H1 (cell line): ENCODE measurements around the gene CACNA1A. TPM values are rescaled to one million over a fixed set of nuclear protein-coding genes. Genes with fewer than 3 reads are reported as not detected.

Experiments used
- BACH1 ChIP-seq: IDR thresholded peaks from 2 replicates; pipeline ENCODE4 v1.6.1; 2012; ENCODE audit warnings: low read length, improper control_type of control experiment
- CBX5 ChIP-seq: fragments of 300-800, 300-1000 bp; sonication (generic); IDR thresholded peaks from 2 replicates; pipeline ENCODE4 v1.7.1; 2016; ENCODE audit warnings: antibody characterized with exemption, low read length, low read depth
- CHD2 ChIP-seq: IDR thresholded peaks from 2 replicates; pipeline ENCODE4 v1.6.1; 2012; ENCODE audit warnings: low read length, improper control_type of control experiment
- CTBP2 ChIP-seq: IDR thresholded peaks from 2 replicates; pipeline ENCODE4 v1.7.0; 2011; ENCODE audit warnings: borderline replicate concordance, mild to moderate bottlenecking, moderate library complexity, mixed read lengths, low read length; ENCODE audit not compliant: insufficient read depth, insufficient read length
- EGR1 ChIP-seq: IDR thresholded peaks from 2 replicates; pipeline ENCODE4 v1.6.1; 2011; ENCODE audit warnings: low read depth, low read length, borderline replicate concordance
- EZH2 ChIP-seq: fragments of 200-600 bp; sonication (generic); IDR thresholded peaks from 2 replicates; pipeline ENCODE4 v1.7.1; 2012; ENCODE audit warnings: low read depth, mild to moderate bottlenecking, moderate library complexity, low read length, inconsistent platforms; ENCODE audit not compliant: severe bottlenecking
- FOSL1 ChIP-seq: IDR thresholded peaks from 2 replicates; pipeline ENCODE4 v1.6.1; 2011; ENCODE audit warnings: mild to moderate bottlenecking, low read depth, low read length, moderate library complexity; ENCODE audit not compliant: insufficient read depth
- GTF2F1 ChIP-seq: IDR thresholded peaks from 2 replicates; pipeline ENCODE4 v1.6.1; 2012; ENCODE audit warnings: low read depth, low read length, improper control_type of control experiment, borderline replicate concordance
- HDAC6 ChIP-seq: IDR thresholded peaks from one replicate; pipeline ENCODE4 v1.7.1; 2012; ENCODE audit warnings: low read depth, mild to moderate bottlenecking, inconsistent platforms, low read length, moderate library complexity
- JUN ChIP-seq: IDR thresholded peaks from 2 replicates; pipeline ENCODE4 v1.6.1; 2011; ENCODE audit warnings: low read depth, mild to moderate bottlenecking, improper control_type of control experiment, low read length
- KDM5A ChIP-seq: fragments of 200-600 bp; IDR thresholded peaks from 2 replicates; pipeline ENCODE4 v1.7.1; 2012; ENCODE audit warnings: mild to moderate bottlenecking, low read length, inconsistent platforms, mixed read lengths
- MAFK ChIP-seq: IDR thresholded peaks from 2 replicates; pipeline ENCODE4 v1.6.1; 2012; ENCODE audit warnings: low read depth, mild to moderate bottlenecking, improper control_type of control experiment, low read length
- NANOG ChIP-seq: IDR thresholded peaks from 2 replicates; pipeline ENCODE4 v1.6.1; 2011; ENCODE audit warnings: low read length, low read depth, mild to moderate bottlenecking, inconsistent platforms; ENCODE audit not compliant: insufficient read depth, poor library complexity, severe bottlenecking
- PHF8 ChIP-seq: fragments of 200-600 bp; sonication (generic); conservative IDR thresholded peaks from 2 replicates; pipeline ENCODE4 v1.7.1; 2012; ENCODE audit warnings: low read depth, mild to moderate bottlenecking, inconsistent platforms, low read length, moderate library complexity
- POLR2AphosphoS5 ChIP-seq: IDR thresholded peaks from 2 replicates; pipeline ENCODE4 v1.6.1; 2011; ENCODE audit warnings: low read depth, low read length
- POU5F1 ChIP-seq: IDR thresholded peaks from 2 replicates; pipeline ENCODE4 v1.6.1; 2011; ENCODE audit warnings: low read depth, mild to moderate bottlenecking, low read length, moderate library complexity
- RAD21 ChIP-seq, 2 experiments: IDR thresholded peaks in 1 of 2; conservative IDR thresholded peaks in 1 of 2; 2 replicates each; pipeline ENCODE4 v1.6.1; 2011; ENCODE audit warnings: low read depth in 2 of 2, low read length in 2 of 2, improper control_type of control experiment in 1 of 2, inconsistent platforms in 1 of 2, mild to moderate bottlenecking in 1 of 2, moderate library complexity in 1 of 2
- RBBP5 ChIP-seq: IDR thresholded peaks from 2 replicates; pipeline ENCODE4 v1.7.1; 2012; ENCODE audit warnings: low read depth, mild to moderate bottlenecking, inconsistent platforms, low read length, moderate library complexity, borderline replicate concordance
- RNF2 ChIP-seq: fragments of 200-900, 300-1000 bp; sonication (generic); IDR thresholded peaks from 2 replicates; pipeline ENCODE4 v1.7.1; 2016; ENCODE audit warnings: borderline replicate concordance, low read depth, mild to moderate bottlenecking, antibody characterized with exemption, low read length; ENCODE audit not compliant: poor library complexity, severe bottlenecking; ENCODE audit errors: missing control alignments
- SAP30 ChIP-seq: fragments of 300-600 bp; sonication (generic); IDR thresholded peaks from 2 replicates; pipeline ENCODE4 v1.7.1; 2012; ENCODE audit warnings: low read length, moderate library complexity, mild to moderate bottlenecking, inconsistent platforms; ENCODE audit not compliant: insufficient read depth, insufficient replicate concordance
- SP1 ChIP-seq: IDR thresholded peaks from 2 replicates; pipeline ENCODE4 v1.6.1; 2011; ENCODE audit warnings: low read depth, low read length
- TAF7 ChIP-seq: optimal IDR thresholded peaks from 2 replicates; pipeline ENCODE3; 2011; ENCODE audit warnings: low read depth, mild to moderate bottlenecking, inconsistent platforms, low read length, moderate library complexity, borderline replicate concordance
- TCF12 ChIP-seq: IDR thresholded peaks from 2 replicates; pipeline ENCODE4 v1.6.1; 2011; ENCODE audit warnings: low read depth, mild to moderate bottlenecking, low read length
- TEAD4 ChIP-seq: IDR thresholded peaks from 2 replicates; pipeline ENCODE4 v1.6.1; 2012; ENCODE audit warnings: low read depth, low read length, inconsistent platforms, mixed read lengths
- ZNF274 ChIP-seq: IDR thresholded peaks from 2 replicates; pipeline ENCODE4 v1.7.0; 2012; ENCODE audit warnings: low read length, borderline replicate concordance; ENCODE audit errors: extremely low read depth
- polyA plus RNA-seq, 7 experiments: library from polyadenylated mRNA; depleted of rRNA in 3 of 7; stranded (reverse) in 5 of 7; unstranded in 2 of 7; fragments of >200 nt in 5 of 7; fragments of 200-250 nt in 2 of 7; gene quantifications; 1 replicate in 5 of 7; 2 replicates in 1 of 7; 4 replicates in 1 of 7; pipeline versions ENCODE4 v1.2.1 to v1.2.3, GENCODE V29; 2011 to 2013; ENCODE audit warnings: missing spikeins in 2 of 7, mixed read lengths in 2 of 7
- total RNA-seq: library from RNA; stranded (reverse); fragmentation: NEBNext Ultra II Directional; extraction: Animal tissue kit (Norgen Biotek cat#: 25700); gene quantifications from 2 replicates; pipeline ENCODE4 v1.2.1, GENCODE V29; 2021
- TF ChIP-seq, protein P1 (sequence below): IDR thresholded peaks from 2 replicates; pipeline ENCODE4 v1.6.1; 2012; ENCODE audit warnings: inconsistent platforms

Gene CACNA1A
- total and polyA plus RNA-seq, 2 of the 8 experiments (the other 6 are each of a cell fraction or from before 2014, with no cell fraction given), result 10.7 to 25.3 TPM

GRCh38 chr19:13234518-13234917, 271.8 kb downstream of the CACNA1A start (continued):
- TF ChIP-seq POU5F1, result no peak
- no peak for TF ChIP-seq GTF2F1
- no peak for TF ChIP-seq RNF2
- TF ChIP-seq PHF8, result no peak
- TF ChIP-seq TCF12, result no peak
- no peak for TF ChIP-seq SP1
- TF ChIP-seq HDAC6, result no peak
- TF ChIP-seq FOSL1, result no peak
- no peak for TF ChIP-seq ZNF274
- TF ChIP-seq NANOG, result no peak
- TF ChIP-seq BACH1, result no peak
- TF ChIP-seq JUN, result no peak
- no peak for TF ChIP-seq SAP30
- no peak for TF ChIP-seq EZH2
- TF ChIP-seq POLR2AphosphoS5, result no peak
- peak; percentile 57 for TF ChIP-seq RAD21 (IDR thresholded peaks at IDR 0.05 in 1 of 2, conservative IDR thresholded peaks at IDR 0.05 in 1 of 2; ENCODE audit: low read depth in 2 of 2, low read length in 2 of 2)
- no peak for TF ChIP-seq CTBP2
- TF ChIP-seq CBX5, result no peak
- no peak for TF ChIP-seq MAFK
- no peak for TF ChIP-seq CHD2
- TF ChIP-seq, protein P1, sequence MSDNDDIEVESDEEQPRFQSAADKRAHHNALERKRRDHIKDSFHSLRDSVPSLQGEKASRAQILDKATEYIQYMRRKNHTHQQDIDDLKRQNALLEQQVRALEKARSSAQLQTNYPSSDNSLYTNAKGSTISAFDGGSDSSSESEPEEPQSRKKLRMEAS, result 0 out of 2 replicates have a peak, but pooled peaks have one; percentile 9
- no peak for TF ChIP-seq KDM5A
- no peak for TF ChIP-seq TEAD4
- peak; percentile 32 for TF ChIP-seq TAF7
- TF ChIP-seq RBBP5, result no peak
- TF ChIP-seq EGR1, result no peak
